Loucy (cell line): ENCODE measurements around the gene ZNF101.

Source experiments
- H2AFZ ChIP-seq: fragments of 200-600 bp; sonication (generic); 2 replicates; pipeline ENCODE4 v1.6.0; 2016; ENCODE audit warnings: antibody characterized with exemption, mild to moderate bottlenecking, low read length, moderate library complexity
- H3F3A ChIP-seq: fragments of 200-600 bp; 2 replicates; pipeline ENCODE4 v1.6.0; 2016; ENCODE audit warnings: antibody characterized with exemption, low read depth, mild to moderate bottlenecking
- H3K27me3 ChIP-seq: fragments of 200-600 bp; sonication (generic); 2 replicates; pipeline ENCODE4 v1.6.1; 2014; ENCODE audit warnings: low read length, mild to moderate bottlenecking; ENCODE audit not compliant: insufficient read depth, poor library complexity, severe bottlenecking
- H3K36me3 ChIP-seq: fragments of 200-600 bp; sonication (generic); 2 replicates; pipeline ENCODE4 v1.6.1; 2016; ENCODE audit warnings: low read length; ENCODE audit not compliant: insufficient read depth
- H3K4me1 ChIP-seq: fragments of 200-600 bp; sonication (generic); 2 replicates; pipeline ENCODE4 v1.5.1; 2014; ENCODE audit warnings: low read length, mild to moderate bottlenecking; ENCODE audit not compliant: insufficient read depth, poor library complexity, severe bottlenecking
- H3K4me2 ChIP-seq: fragments of 200-600 bp; sonication (generic); 2 replicates; pipeline ENCODE4 v1.6.0; 2014; ENCODE audit warnings: antibody characterized with exemption, low read length, low read depth, mild to moderate bottlenecking; ENCODE audit not compliant: poor library complexity, severe bottlenecking
- H3K4me3 ChIP-seq: fragments of 200-600 bp; sonication (generic); 2 replicates; pipeline ENCODE4 v1.5.1; 2014; ENCODE audit warnings: low read length, mild to moderate bottlenecking, mixed read lengths; ENCODE audit not compliant: poor library complexity, severe bottlenecking
- H3K79me2 ChIP-seq: fragments of 200-600 bp; sonication (generic); 2 replicates; pipeline ENCODE4 v1.6.1; 2014; ENCODE audit warnings: low read length; ENCODE audit not compliant: insufficient read depth
- H3K9ac ChIP-seq: fragments of 200-600 bp; sonication (generic); 2 replicates; pipeline ENCODE4 v1.6.0; 2014; ENCODE audit warnings: mild to moderate bottlenecking, low read depth, low read length, moderate library complexity; ENCODE audit not compliant: poor library complexity, severe bottlenecking
- H3K9me2 ChIP-seq: fragments of 200-600 bp; sonication (generic); replicated peaks from 2 replicates; pipeline ENCODE4 v1.6.1; 2016; ENCODE audit warnings: low read depth, low read length, mixed read lengths
- H3K9me3 ChIP-seq: fragments of 200-600 bp; sonication (generic); 2 replicates; pipeline ENCODE4 v1.6.1; 2014; ENCODE audit warnings: mild to moderate bottlenecking, antibody characterized with exemption, low read length, low read depth; ENCODE audit not compliant: insufficient read depth
- H4K20me1 ChIP-seq: fragments of 200-600 bp; sonication (generic); 2 replicates; pipeline ENCODE4 v1.6.0; 2014; ENCODE audit warnings: antibody characterized with exemption, low read length, mild to moderate bottlenecking; ENCODE audit not compliant: insufficient read depth, poor library complexity, severe bottlenecking
- EZH2phosphoT487 ChIP-seq: fragments of 200-600 bp; IDR thresholded peaks from 2 replicates; pipeline ENCODE4 v1.6.1; 2018; ENCODE audit warnings: antibody characterized with exemption, mild to moderate bottlenecking, moderate library complexity, borderline replicate concordance
- TF ChIP-seq, protein P1 (sequence below): fragments of 200-600 bp; sonication (generic); conservative IDR thresholded peaks from 2 replicates; pipeline ENCODE4 v1.5.1; 2014; ENCODE audit warnings: mild to moderate bottlenecking, antibody characterized with exemption, low read length

The ZNF101 gene

GRCh38 chr19:19652482-19653295 is 15.9 kb upstream of the ZNF101 start:
- no peak overlapping the region for H3K4me2 ChIP-seq
- no peak overlapping the region for H3K4me3 ChIP-seq
- H3K9me2 ChIP-seq: no peaks in the 10 kb centered on the region
- no peaks in the 10 kb centered on the region for H3F3A ChIP-seq
- peaks cover 71% of the 10 kb centered on the region; the same call in 1 of the 2 replicates for H3K36me3 ChIP-seq
- TF ChIP-seq, protein P1, sequence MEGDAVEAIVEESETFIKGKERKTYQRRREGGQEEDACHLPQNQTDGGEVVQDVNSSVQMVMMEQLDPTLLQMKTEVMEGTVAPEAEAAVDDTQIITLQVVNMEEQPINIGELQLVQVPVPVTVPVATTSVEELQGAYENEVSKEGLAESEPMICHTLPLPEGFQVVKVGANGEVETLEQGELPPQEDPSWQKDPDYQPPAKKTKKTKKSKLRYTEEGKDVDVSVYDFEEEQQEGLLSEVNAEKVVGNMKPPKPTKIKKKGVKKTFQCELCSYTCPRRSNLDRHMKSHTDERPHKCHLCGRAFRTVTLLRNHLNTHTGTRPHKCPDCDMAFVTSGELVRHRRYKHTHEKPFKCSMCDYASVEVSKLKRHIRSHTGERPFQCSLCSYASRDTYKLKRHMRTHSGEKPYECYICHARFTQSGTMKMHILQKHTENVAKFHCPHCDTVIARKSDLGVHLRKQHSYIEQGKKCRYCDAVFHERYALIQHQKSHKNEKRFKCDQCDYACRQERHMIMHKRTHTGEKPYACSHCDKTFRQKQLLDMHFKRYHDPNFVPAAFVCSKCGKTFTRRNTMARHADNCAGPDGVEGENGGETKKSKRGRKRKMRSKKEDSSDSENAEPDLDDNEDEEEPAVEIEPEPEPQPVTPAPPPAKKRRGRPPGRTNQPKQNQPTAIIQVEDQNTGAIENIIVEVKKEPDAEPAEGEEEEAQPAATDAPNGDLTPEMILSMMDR: no peak
- TF ChIP-seq EZH2phosphoT487: no peak
- H3K9me3 ChIP-seq: no peaks in the 10 kb centered on the region
- H4K20me1 ChIP-seq: no peaks in the 10 kb centered on the region
- H3K9ac ChIP-seq: no peak overlapping the region
- no peaks in the 10 kb centered on the region for H3K4me1 ChIP-seq
- no peaks in the 10 kb centered on the region for H3K79me2 ChIP-seq
- H3K27me3 ChIP-seq: no peaks in the 10 kb centered on the region
- H2AFZ ChIP-seq: no peak overlapping the region

DNA sequence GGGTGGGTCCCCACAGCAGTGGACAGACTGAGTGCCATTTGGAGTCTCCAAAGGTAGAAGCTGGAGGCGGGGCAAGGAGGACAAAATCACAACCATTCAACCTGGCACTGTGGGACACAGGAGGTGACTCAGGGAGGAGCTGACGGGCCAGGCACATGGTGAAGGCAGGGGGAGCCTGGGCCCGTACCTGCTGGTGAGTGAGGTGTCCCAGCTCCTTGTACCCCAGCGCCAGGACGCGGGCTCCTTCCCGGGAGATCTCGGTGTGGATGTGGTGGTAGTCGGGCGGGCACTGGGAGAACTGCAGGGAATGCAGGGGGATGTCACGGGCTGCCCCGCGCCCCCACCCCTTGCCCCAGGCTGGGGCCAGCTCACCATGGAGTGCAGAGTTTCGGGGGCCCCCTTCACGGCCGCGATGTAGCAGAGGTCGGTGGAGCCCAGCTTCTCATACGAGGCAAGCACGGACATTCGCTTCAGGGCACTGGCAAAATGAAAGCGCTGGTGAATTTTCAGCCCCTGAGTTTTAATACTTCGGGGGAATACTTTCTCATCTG is 15.0 kb upstream of the ZNF101 start:
- H3K9ac ChIP-seq: no peak overlapping the region
- no peaks in the 10 kb centered on the region for H3F3A ChIP-seq
- peaks cover 78% of the 10 kb centered on the region; the same call in 1 of the 2 replicates for H3K36me3 ChIP-seq
- no peaks in the 10 kb centered on the region for H3K27me3 ChIP-seq
- TF ChIP-seq, protein P1: no peak
- no peak for TF ChIP-seq EZH2phosphoT487
- no peaks in the 10 kb centered on the region for H3K9me3 ChIP-seq
- no peaks in the 10 kb centered on the region for H3K9me2 ChIP-seq
- H3K4me2 ChIP-seq: no peak overlapping the region
- H3K4me1 ChIP-seq: no peaks in the 10 kb centered on the region
- H3K4me3 ChIP-seq: no peak overlapping the region
- H3K79me2 ChIP-seq: no peaks in the 10 kb centered on the region
- H4K20me1 ChIP-seq: no peaks in the 10 kb centered on the region
- no peak overlapping the region for H2AFZ ChIP-seq

GRCh38 chr19:19654441-19654840 is 14.2 kb upstream of the ZNF101 start:
- no peaks in the 10 kb centered on the region for H4K20me1 ChIP-seq
- peaks cover 81% of the 10 kb centered on the region; the same call in 1 of the 2 replicates for H3K36me3 ChIP-seq
- no peaks in the 10 kb centered on the region for H3K79me2 ChIP-seq
- no peaks in the 10 kb centered on the region for H3K4me1 ChIP-seq
- no peak overlapping the region for H3K4me2 ChIP-seq
- no peaks in the 10 kb centered on the region for H3K9me3 ChIP-seq
- no peaks in the 10 kb centered on the region for H3K9me2 ChIP-seq
- H3K27me3 ChIP-seq: no peaks in the 10 kb centered on the region
- no peak overlapping the region for H3K9ac ChIP-seq
- no peak overlapping the region for H2AFZ ChIP-seq
- H3F3A ChIP-seq: no peaks in the 10 kb centered on the region
- no peak for TF ChIP-seq EZH2phosphoT487
- TF ChIP-seq, protein P1: no peak
- no peak overlapping the region for H3K4me3 ChIP-seq
